Right lobe of liver (tissue), 4 donors: ENCODE measurements around the gene UNC119.

Experiments used
- POLR2A ChIP-seq: fragments of 450-650 bp; IDR thresholded peaks from one replicate; pipeline ENCODE4 v1.6.1; 2017; ENCODE audit warnings: antibody characterized with exemption, mild to moderate bottlenecking
- TF ChIP-seq, protein P1 (sequence below), 4 donors: fragments of 200-600 bp in 3 of 4; fragments of 450-650 bp in 1 of 4; IDR thresholded peaks; one replicate each; pipeline versions ENCODE4 v1.5.1 to v1.8.0; 2016 to 2022; ENCODE audit warnings: antibody characterized with exemption in 4 of 4, mild to moderate bottlenecking in 2 of 4
- donor health status: DM: no; HTN: no; CAD: no.
- donor health status: DM: no; HTN: no; CAD: no.
- donor health status: DM: no; HTN: yes; CAD: no.

DNA sequence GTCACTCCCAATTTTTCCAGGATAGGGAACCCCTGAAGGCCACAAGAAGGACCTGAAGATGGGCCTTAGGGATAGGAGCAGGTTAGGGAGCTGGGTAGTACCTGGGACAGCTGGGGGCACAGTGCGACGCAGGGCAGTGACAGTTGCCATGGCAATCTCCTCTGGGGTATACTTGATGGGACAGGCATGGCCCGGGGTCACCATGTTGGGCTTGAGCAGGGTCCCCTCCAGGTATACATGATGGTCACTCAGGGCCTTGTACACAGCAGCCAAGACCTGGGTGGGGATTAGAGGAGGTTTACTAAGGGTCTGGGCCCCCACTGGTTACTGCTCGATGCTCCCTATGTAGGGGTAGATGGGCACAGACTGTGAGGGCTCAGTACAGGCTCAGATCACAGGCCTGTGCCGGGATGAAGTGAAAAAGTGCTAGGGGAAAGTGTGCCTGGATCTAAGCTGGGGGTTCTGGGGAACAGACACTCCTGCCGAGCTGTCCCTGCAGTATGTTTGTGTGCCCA, 21.6 kb upstream of the UNC119 start:
- no peak for TF ChIP-seq POLR2A
- TF ChIP-seq, protein P1, sequence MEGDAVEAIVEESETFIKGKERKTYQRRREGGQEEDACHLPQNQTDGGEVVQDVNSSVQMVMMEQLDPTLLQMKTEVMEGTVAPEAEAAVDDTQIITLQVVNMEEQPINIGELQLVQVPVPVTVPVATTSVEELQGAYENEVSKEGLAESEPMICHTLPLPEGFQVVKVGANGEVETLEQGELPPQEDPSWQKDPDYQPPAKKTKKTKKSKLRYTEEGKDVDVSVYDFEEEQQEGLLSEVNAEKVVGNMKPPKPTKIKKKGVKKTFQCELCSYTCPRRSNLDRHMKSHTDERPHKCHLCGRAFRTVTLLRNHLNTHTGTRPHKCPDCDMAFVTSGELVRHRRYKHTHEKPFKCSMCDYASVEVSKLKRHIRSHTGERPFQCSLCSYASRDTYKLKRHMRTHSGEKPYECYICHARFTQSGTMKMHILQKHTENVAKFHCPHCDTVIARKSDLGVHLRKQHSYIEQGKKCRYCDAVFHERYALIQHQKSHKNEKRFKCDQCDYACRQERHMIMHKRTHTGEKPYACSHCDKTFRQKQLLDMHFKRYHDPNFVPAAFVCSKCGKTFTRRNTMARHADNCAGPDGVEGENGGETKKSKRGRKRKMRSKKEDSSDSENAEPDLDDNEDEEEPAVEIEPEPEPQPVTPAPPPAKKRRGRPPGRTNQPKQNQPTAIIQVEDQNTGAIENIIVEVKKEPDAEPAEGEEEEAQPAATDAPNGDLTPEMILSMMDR (IDR thresholded peaks at IDR 0.05): no peak
